ENCODE data around the gene FANCC.

Gene FANCC

GRCh38 chr9:95171001-95171400 lies 146.5 kb downstream of the FANCC start:
- Mint-ChIP-seq H3K4me1 (no peaks in the 10 kb centered on the region), H3K9me3 (no peaks in the 10 kb centered on the region), H3K4me3 (no peak overlapping the region), H3K36me3 (peaks cover 18% of the 10 kb centered on the region), H3K27ac (no peak overlapping the region), H3K27me3 (no peaks in the 10 kb centered on the region)
- DNase-seq (ENCODE audit: low spot score in 2 of 2) (no peak), ATAC-seq (ENCODE audit: low read depth) (no peak)

- DNase-seq (ENCODE audit: low spot score in 2 of 2): peak; percentile 37 to 44
- H3K9me3 Mint-ChIP-seq: peaks cover 3% of the 10 kb centered on the region
- no peaks in the 10 kb centered on the region for H3K27me3 Mint-ChIP-seq
- no peak overlapping the region for H3K27ac Mint-ChIP-seq
- H3K4me1 Mint-ChIP-seq: no peaks in the 10 kb centered on the region
- H3K36me3 Mint-ChIP-seq: peaks cover 22% of the 10 kb centered on the region
- H3K4me3 Mint-ChIP-seq: no peak overlapping the region
- ATAC-seq (ENCODE audit: low read depth): no peak
Observed at GRCh38 chr9:95167998-95168397, 149.5 kb downstream of the FANCC start.

GRCh38 chr9:95165004-95165403 lies 152.5 kb downstream of the FANCC start:
- Mint-ChIP-seq H3K27me3 (no peaks in the 10 kb centered on the region), H3K4me3 (no peak overlapping the region), H3K27ac (no peak overlapping the region), H3K9me3 (peaks cover 5% of the 10 kb centered on the region), H3K4me1 (no peaks in the 10 kb centered on the region), H3K36me3 (peaks cover 20% of the 10 kb centered on the region)
- ATAC-seq (ENCODE audit: low read depth) (no peak), DNase-seq (ENCODE audit: low spot score in 2 of 2) (no peak)

GRCh38 chr9:95157481-95158151 lies 159.9 kb downstream of the FANCC start:
- H3K36me3 Mint-ChIP-seq: peaks cover 5% of the 10 kb centered on the region
- H3K4me1 Mint-ChIP-seq: no peaks in the 10 kb centered on the region
- H3K27ac Mint-ChIP-seq: no peak overlapping the region
- ATAC-seq (ENCODE audit: low read depth) (peak; percentile 44), DNase-seq (ENCODE audit: low spot score in 2 of 2) (no peak)
- peaks cover 1% of the 10 kb centered on the region for H3K9me3 Mint-ChIP-seq
- H3K27me3 Mint-ChIP-seq: no peaks in the 10 kb centered on the region
- H3K4me3 Mint-ChIP-seq: no peak overlapping the region

GRCh38 chr9:95156074-95156473 lies 161.4 kb downstream of the FANCC start:
- no peaks in the 10 kb centered on the region for H3K27me3 Mint-ChIP-seq
- DNase-seq (ENCODE audit: low spot score in 2 of 2) (no peak), ATAC-seq (ENCODE audit: low read depth) (no peak)
- H3K4me3 Mint-ChIP-seq: no peak overlapping the region
- H3K27ac Mint-ChIP-seq: no peak overlapping the region
- H3K4me1 Mint-ChIP-seq: no peaks in the 10 kb centered on the region
- peaks cover 3% of the 10 kb centered on the region for H3K36me3 Mint-ChIP-seq
- H3K9me3 Mint-ChIP-seq: no peaks in the 10 kb centered on the region

- no peak for DNase-seq (ENCODE audit: low spot score in 2 of 2)
- no peak for ATAC-seq (ENCODE audit: low read depth)
- H3K36me3 Mint-ChIP-seq: peaks cover 2% of the 10 kb centered on the region
- H3K4me3 Mint-ChIP-seq: no peak overlapping the region
- H3K27ac Mint-ChIP-seq: no peak overlapping the region
- no peaks in the 10 kb centered on the region for H3K9me3 Mint-ChIP-seq
- H3K27me3 Mint-ChIP-seq: no peaks in the 10 kb centered on the region
- no peaks in the 10 kb centered on the region for H3K4me1 Mint-ChIP-seq
Observed at GRCh38 chr9:95155220-95155619, 162.3 kb downstream of the FANCC start.

- DNase-seq (ENCODE audit: low spot score in 2 of 2): no peak
- Mint-ChIP-seq H3K27me3 (no peaks in the 10 kb centered on the region), H3K9me3 (no peaks in the 10 kb centered on the region), H3K36me3 (peaks cover 3% of the 10 kb centered on the region), H3K27ac (no peak overlapping the region), H3K4me3 (no peak overlapping the region), H3K4me1 (no peaks in the 10 kb centered on the region)
- ATAC-seq (ENCODE audit: low read depth): no peak
Observed at GRCh38 chr9:95150903-95151302, 166.6 kb downstream of the FANCC start.

- DNase-seq (ENCODE audit: low spot score in 2 of 2) (no peak), ATAC-seq (ENCODE audit: low read depth) (no peak)
- no peak overlapping the region for H3K4me3 Mint-ChIP-seq
- H3K36me3 Mint-ChIP-seq: peaks cover 8% of the 10 kb centered on the region
- H3K9me3 Mint-ChIP-seq: no peaks in the 10 kb centered on the region
- H3K27ac Mint-ChIP-seq: no peak overlapping the region
- H3K27me3 Mint-ChIP-seq: no peaks in the 10 kb centered on the region
- no peaks in the 10 kb centered on the region for H3K4me1 Mint-ChIP-seq
Observed at GRCh38 chr9:95148208-95148520, 169.3 kb downstream of the FANCC start.

- Mint-ChIP-seq H3K27ac (no peak overlapping the region), H3K9me3 (no peaks in the 10 kb centered on the region), H3K4me3 (no peak overlapping the region), H3K36me3 (peaks cover 8% of the 10 kb centered on the region), H3K27me3 (no peaks in the 10 kb centered on the region), H3K4me1 (no peaks in the 10 kb centered on the region)
- DNase-seq (ENCODE audit: low spot score in 2 of 2): no peak
- ATAC-seq (ENCODE audit: low read depth): no peak
Observed at GRCh38 chr9:95147452-95148207, 169.9 kb downstream of the FANCC start.

GRCh38 chr9:95143591-95144561 lies 173.6 kb downstream of the FANCC start:
- Mint-ChIP-seq H3K9me3 (no peaks in the 10 kb centered on the region), H3K4me3 (no peak overlapping the region), H3K27ac (no peak overlapping the region), H3K36me3 (peaks cover 8% of the 10 kb centered on the region), H3K27me3 (no peaks in the 10 kb centered on the region), H3K4me1 (no peaks in the 10 kb centered on the region)
- no peak for DNase-seq (ENCODE audit: low spot score in 2 of 2)
- no peak for ATAC-seq (ENCODE audit: low read depth)

GRCh38 chr9:95142728-95143127 lies 174.8 kb downstream of the FANCC start:
- Mint-ChIP-seq H3K27me3 (no peaks in the 10 kb centered on the region), H3K36me3 (peaks cover 9% of the 10 kb centered on the region), H3K9me3 (no peaks in the 10 kb centered on the region), H3K27ac (no peak overlapping the region), H3K4me3 (no peak overlapping the region), H3K4me1 (no peaks in the 10 kb centered on the region)
- DNase-seq (ENCODE audit: low spot score in 2 of 2) (no peak), ATAC-seq (ENCODE audit: low read depth) (no peak)

- ATAC-seq (ENCODE audit: low read depth) (no peak), DNase-seq (ENCODE audit: low spot score in 2 of 2) (no peak)
- H3K4me1 Mint-ChIP-seq: no peaks in the 10 kb centered on the region
- H3K9me3 Mint-ChIP-seq: no peaks in the 10 kb centered on the region
- no peaks in the 10 kb centered on the region for H3K27me3 Mint-ChIP-seq
- H3K36me3 Mint-ChIP-seq: peaks cover 13% of the 10 kb centered on the region
- no peak overlapping the region for H3K4me3 Mint-ChIP-seq
- H3K27ac Mint-ChIP-seq: no peak overlapping the region
Observed at GRCh38 chr9:95142315-95142714, 175.2 kb downstream of the FANCC start.

GRCh38 chr9:95140821-95141220 lies 176.7 kb downstream of the FANCC start:
- Mint-ChIP-seq H3K27ac (no peak overlapping the region), H3K4me1 (no peaks in the 10 kb centered on the region), H3K4me3 (no peak overlapping the region), H3K27me3 (no peaks in the 10 kb centered on the region), H3K9me3 (no peaks in the 10 kb centered on the region), H3K36me3 (peaks cover 11% of the 10 kb centered on the region)
- DNase-seq (ENCODE audit: low spot score in 2 of 2) (no peak), ATAC-seq (ENCODE audit: low read depth) (no peak)

GRCh38 chr9:95139126-95139525 lies 178.4 kb downstream of the FANCC start:
- H3K27me3 Mint-ChIP-seq: no peaks in the 10 kb centered on the region
- H3K9me3 Mint-ChIP-seq: no peaks in the 10 kb centered on the region
- no peak overlapping the region for H3K4me3 Mint-ChIP-seq
- no peak overlapping the region for H3K27ac Mint-ChIP-seq
- peaks cover 7% of the 10 kb centered on the region for H3K36me3 Mint-ChIP-seq
- H3K4me1 Mint-ChIP-seq: no peaks in the 10 kb centered on the region
- DNase-seq (ENCODE audit: low spot score in 2 of 2): no peak
- ATAC-seq (ENCODE audit: low read depth): no peak
